Loucy (cell line): ENCODE measurements around the gene NPTX1.

Source experiments
- H2AFZ ChIP-seq: fragments of 200-600 bp; sonication (generic); 2 replicates; pipeline ENCODE4 v1.6.0; 2016; ENCODE audit warnings: antibody characterized with exemption, mild to moderate bottlenecking, low read length, moderate library complexity
- H3F3A ChIP-seq: fragments of 200-600 bp; 2 replicates; pipeline ENCODE4 v1.6.0; 2016; ENCODE audit warnings: antibody characterized with exemption, low read depth, mild to moderate bottlenecking
- H3K27me3 ChIP-seq: fragments of 200-600 bp; sonication (generic); 2 replicates; pipeline ENCODE4 v1.6.1; 2014; ENCODE audit warnings: low read length, mild to moderate bottlenecking; ENCODE audit not compliant: insufficient read depth, poor library complexity, severe bottlenecking
- H3K36me3 ChIP-seq: fragments of 200-600 bp; sonication (generic); 2 replicates; pipeline ENCODE4 v1.6.1; 2016; ENCODE audit warnings: low read length; ENCODE audit not compliant: insufficient read depth
- H3K4me1 ChIP-seq: fragments of 200-600 bp; sonication (generic); 2 replicates; pipeline ENCODE4 v1.5.1; 2014; ENCODE audit warnings: low read length, mild to moderate bottlenecking; ENCODE audit not compliant: insufficient read depth, poor library complexity, severe bottlenecking
- H3K4me2 ChIP-seq: fragments of 200-600 bp; sonication (generic); 2 replicates; pipeline ENCODE4 v1.6.0; 2014; ENCODE audit warnings: antibody characterized with exemption, low read length, low read depth, mild to moderate bottlenecking; ENCODE audit not compliant: poor library complexity, severe bottlenecking
- H3K4me3 ChIP-seq: fragments of 200-600 bp; sonication (generic); 2 replicates; pipeline ENCODE4 v1.5.1; 2014; ENCODE audit warnings: low read length, mild to moderate bottlenecking, mixed read lengths; ENCODE audit not compliant: poor library complexity, severe bottlenecking
- H3K79me2 ChIP-seq: fragments of 200-600 bp; sonication (generic); 2 replicates; pipeline ENCODE4 v1.6.1; 2014; ENCODE audit warnings: low read length; ENCODE audit not compliant: insufficient read depth
- H3K9ac ChIP-seq: fragments of 200-600 bp; sonication (generic); 2 replicates; pipeline ENCODE4 v1.6.0; 2014; ENCODE audit warnings: mild to moderate bottlenecking, low read depth, low read length, moderate library complexity; ENCODE audit not compliant: poor library complexity, severe bottlenecking
- H3K9me2 ChIP-seq: fragments of 200-600 bp; sonication (generic); replicated peaks from 2 replicates; pipeline ENCODE4 v1.6.1; 2016; ENCODE audit warnings: low read depth, low read length, mixed read lengths
- H3K9me3 ChIP-seq: fragments of 200-600 bp; sonication (generic); 2 replicates; pipeline ENCODE4 v1.6.1; 2014; ENCODE audit warnings: mild to moderate bottlenecking, antibody characterized with exemption, low read length, low read depth; ENCODE audit not compliant: insufficient read depth
- H4K20me1 ChIP-seq: fragments of 200-600 bp; sonication (generic); 2 replicates; pipeline ENCODE4 v1.6.0; 2014; ENCODE audit warnings: antibody characterized with exemption, low read length, mild to moderate bottlenecking; ENCODE audit not compliant: insufficient read depth, poor library complexity, severe bottlenecking
- CTCF ChIP-seq: fragments of 200-600 bp; sonication (generic); conservative IDR thresholded peaks from 2 replicates; pipeline ENCODE4 v1.5.1; 2014; ENCODE audit warnings: mild to moderate bottlenecking, antibody characterized with exemption, low read length
- EZH2phosphoT487 ChIP-seq: fragments of 200-600 bp; IDR thresholded peaks from 2 replicates; pipeline ENCODE4 v1.6.1; 2018; ENCODE audit warnings: antibody characterized with exemption, mild to moderate bottlenecking, moderate library complexity, borderline replicate concordance

Gene NPTX1

GRCh38 chr17:80501741-80502577 is 25.6 kb upstream of the NPTX1 start:
- no peak overlapping the region for H2AFZ ChIP-seq
- H3K4me3 ChIP-seq = no peak overlapping the region

GRCh38 chr17:80499961-80500665 is 23.7 kb upstream of the NPTX1 start:
- Histone ChIP-seq H3K4me3 (no peak overlapping the region), H3F3A (no peaks in the 10 kb centered on the region), H3K9me3 (no peaks in the 10 kb centered on the region), H2AFZ (no peak overlapping the region), H3K36me3 (no peaks in the 10 kb centered on the region), H3K9me2 (no peaks in the 10 kb centered on the region), H3K79me2 (no peaks in the 10 kb centered on the region), H3K4me2 (no peak overlapping the region), H3K27me3 (no peaks in the 10 kb centered on the region), H4K20me1 (no peaks in the 10 kb centered on the region), H3K4me1 (no peaks in the 10 kb centered on the region), H3K9ac (no peak overlapping the region)
- TF ChIP-seq CTCF = no peak
- no peak for TF ChIP-seq EZH2phosphoT487

More at GRCh38 chr17:80501741-80502577, 25.6 kb upstream of the NPTX1 start:
- H3K9me2 ChIP-seq = no peaks in the 10 kb centered on the region
- H3K4me1 ChIP-seq = no peaks in the 10 kb centered on the region
- no peak for TF ChIP-seq CTCF
- TF ChIP-seq EZH2phosphoT487 = no peak
- no peaks in the 10 kb centered on the region for H3K27me3 ChIP-seq
- H3K36me3 ChIP-seq = no peaks in the 10 kb centered on the region
- no peaks in the 10 kb centered on the region for H4K20me1 ChIP-seq
- H3F3A ChIP-seq = no peaks in the 10 kb centered on the region
- no peaks in the 10 kb centered on the region for H3K79me2 ChIP-seq
- no peak overlapping the region for H3K4me2 ChIP-seq
- no peaks in the 10 kb centered on the region for H3K9me3 ChIP-seq
- no peak overlapping the region for H3K9ac ChIP-seq

- H3K4me2 ChIP-seq = no peak overlapping the region
- H4K20me1 ChIP-seq = no peaks in the 10 kb centered on the region
- H3K4me1 ChIP-seq = no peaks in the 10 kb centered on the region
- no peaks in the 10 kb centered on the region for H3K27me3 ChIP-seq
- H3K79me2 ChIP-seq = no peaks in the 10 kb centered on the region
- no peaks in the 10 kb centered on the region for H3K9me3 ChIP-seq
- H3F3A ChIP-seq = no peaks in the 10 kb centered on the region
- H3K36me3 ChIP-seq = no peaks in the 10 kb centered on the region
- H3K9ac ChIP-seq = no peak overlapping the region
- H3K9me2 ChIP-seq = no peaks in the 10 kb centered on the region
- no peak overlapping the region for H2AFZ ChIP-seq
- TF ChIP-seq EZH2phosphoT487 (no peak), CTCF (no peak)
- H3K4me3 ChIP-seq = no peak overlapping the region
These were observed 23.2 kb upstream of the NPTX1 start for GRCh38 chr17:80499560-80499959.
